ENCODE data around the gene TBCK. TPM values are rescaled to one million over a fixed set of nuclear protein-coding genes. Genes with fewer than 3 reads are reported as not detected.

The TBCK gene
- total RNA-seq, 1 donor from 2014 or later = 25.8 TPM

DNA sequence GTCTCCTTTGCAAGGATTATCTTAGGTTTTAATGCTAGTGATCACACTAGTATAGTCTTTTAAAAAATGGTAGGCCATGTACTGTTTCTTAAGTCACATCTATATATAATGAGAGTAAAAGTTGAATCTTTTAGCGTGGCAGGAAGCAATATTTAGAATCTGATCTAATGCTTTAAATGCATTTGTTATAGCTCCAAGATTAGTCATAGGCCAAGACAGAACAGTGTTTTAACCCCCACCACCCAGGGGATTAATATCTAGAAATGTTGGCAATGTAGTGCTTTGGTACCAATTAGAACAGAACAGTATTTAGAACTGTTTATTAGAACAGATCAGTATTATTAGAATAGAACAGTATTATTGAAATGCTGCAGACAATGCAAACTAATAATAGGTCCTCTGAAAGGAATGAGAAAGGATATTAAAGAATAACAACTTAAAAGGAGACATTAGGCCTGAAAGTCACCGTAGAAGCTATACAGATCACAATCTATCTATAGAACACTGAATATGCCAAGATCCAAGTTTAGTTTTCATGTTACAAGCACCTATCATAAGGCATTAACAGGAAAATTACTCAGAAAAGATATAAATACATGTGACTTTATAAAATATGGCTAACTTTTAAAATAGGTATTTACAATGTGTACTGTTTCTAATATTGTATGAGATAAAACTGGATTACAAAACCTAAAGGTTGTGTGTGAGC lies 274.6 kb downstream of the TBCK start:
- Histone ChIP-seq H4K20me1 (ENCODE audit: insufficient read depth, low read length) (no peaks in the 10 kb centered on the region), H3K36me3 (ENCODE audit: insufficient read depth, low read length) (no peaks in the 10 kb centered on the region), H3K79me2 (ENCODE audit: insufficient read depth, low read length) (no peaks in the 10 kb centered on the region), H3K4me2 (ENCODE audit: low read length) (no peak overlapping the region), H2AFZ (ENCODE audit: low read depth, low read length) (no peak overlapping the region), H3K27me3 (ENCODE audit: insufficient read depth, low read length) (no peaks in the 10 kb centered on the region), H3K9me3 (ENCODE audit: insufficient read depth, low read depth, low read length) (no peaks in the 10 kb centered on the region), H3K4me1 (ENCODE audit: insufficient read depth, low read length) (no peaks in the 10 kb centered on the region), H3K9ac (ENCODE audit: low read length) (no peak overlapping the region), H3K4me3 (ENCODE audit: insufficient read depth, low read depth, low read length) (no peak overlapping the region), H3K27ac (ENCODE audit: low read depth, low read length) (no peak overlapping the region)
- DNase-seq (ENCODE audit: low read depth) (no peak), FAIRE-seq (no peak)
- peaks cover 12% of the 10 kb centered on the region for H3K4me1 Mint-ChIP-seq (ENCODE audit: low read depth, unreplicated experiment)
- H3K27me3 Mint-ChIP-seq (ENCODE audit: low read depth, unreplicated experiment) = peaks cover 2% of the 10 kb centered on the region
- H3K9me3 Mint-ChIP-seq (ENCODE audit: unreplicated experiment) = no peaks in the 10 kb centered on the region
- TF ChIP-seq CTCF (IDR thresholded peaks at IDR 0.05; ENCODE audit: insufficient read depth, low read depth, low read length) (no peak), EZH2 (IDR thresholded peaks at IDR 0.05; ENCODE audit: insufficient read depth, low read length) (no peak)
- H3K27ac Mint-ChIP-seq (ENCODE audit: unreplicated experiment) = no peak overlapping the region
- no peak overlapping the region for H3K4me3 Mint-ChIP-seq (ENCODE audit: unreplicated experiment)
- H3K36me3 Mint-ChIP-seq (ENCODE audit: low read depth, unreplicated experiment) = no peaks in the 10 kb centered on the region

DNA sequence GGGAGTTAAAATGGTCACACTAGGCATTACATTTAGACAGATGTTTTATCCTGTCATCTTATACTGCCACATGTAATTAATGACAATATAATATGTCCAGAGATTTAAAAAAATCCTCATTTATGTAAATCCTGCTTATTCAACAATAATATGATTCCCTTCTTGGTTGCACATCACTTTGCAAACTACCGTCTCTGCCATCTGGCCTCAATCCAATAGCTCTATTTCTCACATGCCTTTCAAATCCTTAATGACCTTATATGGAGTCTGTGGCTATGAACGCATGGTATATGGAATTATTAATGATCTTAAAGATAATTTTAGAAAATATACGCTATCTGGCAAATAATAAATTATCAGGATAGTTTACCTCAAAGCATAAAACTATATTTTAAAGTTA lies 276.2 kb downstream of the TBCK start:
- no peak overlapping the region for H3K4me3 ChIP-seq (ENCODE audit: insufficient read depth, low read depth, low read length)
- H3K27ac ChIP-seq (ENCODE audit: low read depth, low read length) = no peak overlapping the region
- TF ChIP-seq EZH2 (IDR thresholded peaks at IDR 0.05; ENCODE audit: insufficient read depth, low read length) (no peak), CTCF (IDR thresholded peaks at IDR 0.05; ENCODE audit: insufficient read depth, low read depth, low read length) (no peak)
- H3K4me2 ChIP-seq (ENCODE audit: low read length) = no peak overlapping the region
- no peak overlapping the region for H3K9ac ChIP-seq (ENCODE audit: low read length)
- no peak overlapping the region for H2AFZ ChIP-seq (ENCODE audit: low read depth, low read length)
- no peaks in the 10 kb centered on the region for H3K27me3 Mint-ChIP-seq (ENCODE audit: low read depth, unreplicated experiment)
- H3K36me3 ChIP-seq (ENCODE audit: insufficient read depth, low read length) = no peaks in the 10 kb centered on the region
- H3K9me3 Mint-ChIP-seq (ENCODE audit: unreplicated experiment) = no peaks in the 10 kb centered on the region
- no peaks in the 10 kb centered on the region for H3K79me2 ChIP-seq (ENCODE audit: insufficient read depth, low read length)
- H3K27me3 ChIP-seq (ENCODE audit: insufficient read depth, low read length) = no peaks in the 10 kb centered on the region
- no peak overlapping the region for H3K4me3 Mint-ChIP-seq (ENCODE audit: unreplicated experiment)
- FAIRE-seq = no peak
- peaks cover 15% of the 10 kb centered on the region for H3K4me1 Mint-ChIP-seq (ENCODE audit: low read depth, unreplicated experiment)
- H3K9me3 ChIP-seq (ENCODE audit: insufficient read depth, low read depth, low read length) = no peaks in the 10 kb centered on the region
- H3K4me1 ChIP-seq (ENCODE audit: insufficient read depth, low read length) = no peaks in the 10 kb centered on the region
- H3K36me3 Mint-ChIP-seq (ENCODE audit: low read depth, unreplicated experiment) = no peaks in the 10 kb centered on the region
- no peaks in the 10 kb centered on the region for H4K20me1 ChIP-seq (ENCODE audit: insufficient read depth, low read length)
- no peak overlapping the region for H3K27ac Mint-ChIP-seq (ENCODE audit: unreplicated experiment)
- DNase-seq (ENCODE audit: low read depth) = no peak

DNA sequence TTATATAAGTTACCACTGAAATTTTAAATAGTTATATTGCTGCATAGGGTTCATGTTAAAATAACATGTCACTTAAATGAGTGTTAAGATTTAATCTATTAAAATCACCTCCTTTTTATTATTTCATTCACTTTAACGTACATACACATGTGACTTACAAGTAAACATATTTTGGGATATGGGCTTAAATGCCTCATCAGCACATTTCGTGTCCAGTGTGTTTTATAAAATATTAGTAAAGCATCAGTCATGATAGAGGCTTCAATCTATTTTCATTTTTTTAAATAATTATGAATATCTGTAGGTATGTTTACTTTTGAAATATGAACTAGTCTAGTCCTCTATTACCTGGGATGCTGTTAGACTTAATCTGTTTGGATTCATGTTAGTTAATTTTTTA lies 277.1 kb downstream of the TBCK start:
- FAIRE-seq (no peak), DNase-seq (ENCODE audit: low read depth) (no peak)
- Histone ChIP-seq H3K9ac (ENCODE audit: low read length) (no peak overlapping the region), H3K4me3 (ENCODE audit: insufficient read depth, low read depth, low read length) (no peak overlapping the region), H2AFZ (ENCODE audit: low read depth, low read length) (no peak overlapping the region), H3K9me3 (ENCODE audit: insufficient read depth, low read depth, low read length) (no peaks in the 10 kb centered on the region), H3K79me2 (ENCODE audit: insufficient read depth, low read length) (no peaks in the 10 kb centered on the region), H3K36me3 (ENCODE audit: insufficient read depth, low read length) (no peaks in the 10 kb centered on the region), H3K4me2 (ENCODE audit: low read length) (no peak overlapping the region), H3K4me1 (ENCODE audit: insufficient read depth, low read length) (no peaks in the 10 kb centered on the region), H3K27me3 (ENCODE audit: insufficient read depth, low read length) (no peaks in the 10 kb centered on the region), H3K27ac (ENCODE audit: low read depth, low read length) (no peak overlapping the region), H4K20me1 (ENCODE audit: insufficient read depth, low read length) (no peaks in the 10 kb centered on the region)
- Mint-ChIP-seq H3K4me3 (ENCODE audit: unreplicated experiment) (no peak overlapping the region), H3K9me3 (ENCODE audit: unreplicated experiment) (no peaks in the 10 kb centered on the region), H3K27me3 (ENCODE audit: low read depth, unreplicated experiment) (no peaks in the 10 kb centered on the region), H3K4me1 (ENCODE audit: low read depth, unreplicated experiment) (peaks cover 24% of the 10 kb centered on the region), H3K36me3 (ENCODE audit: low read depth, unreplicated experiment) (no peaks in the 10 kb centered on the region), H3K27ac (ENCODE audit: unreplicated experiment) (no peak overlapping the region)
- TF ChIP-seq EZH2 (IDR thresholded peaks at IDR 0.05; ENCODE audit: insufficient read depth, low read length) = no peak
- TF ChIP-seq CTCF (IDR thresholded peaks at IDR 0.05; ENCODE audit: insufficient read depth, low read depth, low read length) = no peak

Data from astrocyte (in vitro differentiated cells and primary cell).